GM08714 (cell line): ENCODE measurements around the gene DSP.
A peak's percentile ranks its signal among the peaks of the same experiment; 100 is the strongest.

Source experiments
- H3K4me3 ChIP-seq: fragments of 200-500 bp; sonication (Bioruptor generic); 2 replicates; pipeline ENCODE4 v1.5.1; 2014; ENCODE audit warnings: mild to moderate bottlenecking, low read length, inconsistent platforms
- ZNF274 ChIP-seq: IDR thresholded peaks from 2 replicates; pipeline ENCODE4 v1.6.1; 2012; ENCODE audit warnings: mild to moderate bottlenecking, low read depth, low read length

The DSP gene

DNA sequence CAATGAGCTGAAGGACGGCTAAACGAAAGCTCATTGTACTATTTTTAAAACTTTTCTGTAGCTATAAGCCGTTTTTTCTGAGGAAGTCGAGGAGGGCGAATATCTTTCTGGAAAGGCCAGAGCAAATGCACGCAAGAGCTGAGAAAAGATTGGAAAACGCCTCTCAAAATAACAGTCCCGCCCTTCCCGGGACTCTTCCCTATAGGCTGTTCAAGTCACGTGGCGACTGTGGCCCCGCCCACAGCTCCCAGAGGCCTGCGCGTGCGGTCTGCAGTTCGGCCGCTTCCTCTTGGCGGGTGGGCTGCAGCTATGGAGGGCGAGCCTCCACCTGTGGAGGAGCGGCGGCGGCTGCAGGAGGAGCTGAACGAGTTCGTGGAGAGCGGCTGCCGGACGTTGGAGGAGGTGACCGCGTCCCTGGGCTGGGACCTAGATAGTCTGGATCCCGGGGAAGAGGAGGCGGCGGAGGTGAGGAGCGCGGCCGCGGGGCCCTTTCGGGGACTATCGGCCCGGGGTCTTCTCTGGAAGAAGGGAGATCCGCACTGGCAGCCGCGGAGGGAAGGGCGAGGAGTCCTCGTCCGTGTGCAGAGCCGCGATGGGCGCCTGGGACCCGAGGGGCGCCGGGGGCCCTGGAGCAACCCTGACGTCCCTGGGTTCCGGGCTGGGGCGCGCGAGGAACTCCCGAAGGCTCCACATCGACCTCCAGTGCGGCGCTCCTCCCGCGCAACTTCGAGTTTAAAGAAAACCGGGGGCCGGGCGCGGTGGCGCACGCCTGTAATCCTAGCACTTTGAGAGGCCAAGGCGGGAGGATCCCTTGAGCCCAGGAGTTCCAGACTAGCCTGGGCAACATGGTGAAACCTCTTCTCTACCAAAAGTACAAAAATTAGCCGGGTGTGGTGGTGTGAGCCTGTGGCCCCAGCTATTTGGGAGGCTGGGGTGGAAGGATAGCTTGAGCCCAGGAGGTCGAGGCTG is 48.8 kb downstream of the DSP start, which contains the start of gene SNRNP48:
SNRNP48 (plus strand) TSS at position 250 of the 969 bp plus-strand sequence; CDS start at position 310, 60 bp downstream.
- H3K4me3 ChIP-seq = peak within 1 kb of the TSS; percentile 99
- no peak for TF ChIP-seq ZNF274

- H3K4me3 ChIP-seq = peak overlapping the region; percentile 99
- no peak for TF ChIP-seq ZNF274
Measured at GRCh38 chr6:7590918-7591302, 49.4 kb downstream of the DSP start.

DNA sequence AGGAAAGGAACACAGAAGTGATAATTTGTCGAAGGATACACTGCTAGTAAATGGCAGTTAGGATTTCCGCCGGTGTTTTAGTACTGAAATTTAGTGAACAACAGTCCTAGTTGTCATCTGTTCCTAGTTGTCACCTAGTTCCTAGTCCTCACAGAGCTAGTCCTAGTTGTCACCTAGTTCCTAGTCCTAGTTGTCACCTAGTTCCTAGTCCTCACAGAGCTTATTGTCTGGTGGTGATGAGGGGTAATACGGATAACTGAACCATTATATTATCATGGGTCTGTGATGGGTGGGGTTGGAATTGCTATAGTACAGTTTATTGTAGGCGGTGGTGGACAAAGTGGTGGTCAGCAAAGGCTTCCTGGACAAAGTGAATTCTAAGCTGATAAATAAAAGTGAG is 50.3 kb downstream of the DSP start:
- no peak for TF ChIP-seq ZNF274
- no peak overlapping the region for H3K4me3 ChIP-seq

DNA sequence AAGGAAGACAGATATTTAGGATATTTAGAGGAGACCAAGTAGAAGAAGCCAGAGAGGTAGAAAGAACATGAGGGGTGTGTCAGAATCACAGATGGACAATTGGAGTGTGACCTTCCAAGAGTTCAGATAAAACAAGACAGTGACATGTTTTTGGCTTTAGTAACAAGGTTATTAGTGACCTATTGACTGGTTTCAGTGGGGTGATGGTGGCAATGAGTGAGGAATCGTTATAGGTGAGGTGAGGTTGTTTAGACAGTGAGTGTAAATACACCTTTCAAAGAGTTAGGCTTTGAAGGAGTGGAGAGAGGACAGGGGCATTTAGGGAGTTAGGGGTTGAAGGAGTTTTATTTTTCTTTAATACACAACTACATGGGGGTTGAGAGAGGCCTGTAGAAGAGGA is 51.8 kb downstream of the DSP start:
- H3K4me3 ChIP-seq = no peak overlapping the region
- TF ChIP-seq ZNF274 = no peak

DNA sequence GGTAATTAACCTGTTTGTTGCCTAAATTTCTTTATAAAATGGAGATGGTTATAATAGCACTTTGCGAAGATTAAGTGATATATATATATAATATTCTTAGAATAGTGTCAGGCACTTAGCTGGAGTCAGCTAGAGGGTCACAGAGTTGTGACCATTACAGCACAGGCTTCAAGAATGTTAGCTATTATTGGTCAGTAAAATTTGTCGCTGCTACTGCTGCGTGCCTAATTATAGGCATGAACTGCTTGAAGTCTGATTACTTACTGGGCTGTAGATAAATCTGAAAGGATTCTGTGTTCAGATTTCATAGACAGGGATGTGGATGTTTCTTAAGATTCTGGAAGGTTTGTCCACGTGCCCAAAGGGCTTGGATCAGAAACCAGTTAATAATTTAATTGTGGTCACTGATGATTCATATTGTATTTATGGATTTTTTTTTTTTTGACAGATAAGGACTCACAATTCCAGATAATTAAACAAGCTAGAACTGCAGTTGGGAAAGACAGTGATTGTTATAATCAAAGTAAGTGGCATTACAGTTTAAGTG is 53.2 kb downstream of the DSP start:
- no peak for TF ChIP-seq ZNF274
- no peak overlapping the region for H3K4me3 ChIP-seq

DNA sequence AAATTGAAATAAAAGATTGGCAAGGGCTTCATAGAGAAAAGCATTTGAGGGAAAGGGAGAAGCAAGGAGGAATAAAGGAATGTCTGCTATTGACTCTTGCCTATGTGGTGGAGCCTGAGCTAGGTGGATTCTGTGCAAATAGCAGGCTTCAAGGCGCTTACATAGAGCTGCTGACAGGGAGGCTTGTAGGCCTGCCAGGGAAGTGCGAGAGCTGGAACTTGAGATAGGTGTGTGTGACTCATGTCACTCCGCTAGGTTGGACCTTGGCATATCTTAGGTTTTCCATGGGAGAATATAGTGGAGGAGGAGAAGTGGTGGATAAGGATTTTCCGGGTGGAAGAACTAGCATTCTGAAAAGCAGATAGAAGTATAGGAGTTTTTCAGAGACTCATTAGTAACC is 62.5 kb downstream of the DSP start:
- H3K4me3 ChIP-seq = no peak overlapping the region
- TF ChIP-seq ZNF274 = no peak

DNA sequence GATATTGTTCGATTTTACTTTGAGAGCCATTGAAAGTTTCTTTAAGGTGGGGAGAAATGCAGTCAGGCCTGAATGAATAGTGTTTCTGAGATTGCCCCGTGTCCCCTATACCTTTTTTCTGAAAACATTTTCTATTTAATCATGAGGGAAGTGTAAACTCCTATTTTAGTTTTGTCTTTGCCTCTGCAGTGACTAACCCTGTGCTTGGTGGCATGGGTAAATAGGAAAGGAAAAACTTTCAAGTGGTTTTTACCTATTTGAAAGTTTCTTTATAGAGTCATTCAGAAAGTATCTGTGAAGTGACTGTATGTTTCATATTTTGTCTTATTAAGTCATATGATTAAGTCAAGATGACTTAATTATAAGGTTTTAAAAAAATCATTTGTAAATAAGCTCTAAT is 63.0 kb downstream of the DSP start:
- H3K4me3 ChIP-seq = no peak overlapping the region
- TF ChIP-seq ZNF274 = no peak

GRCh38 chr6:7615611-7616383 is 74.3 kb downstream of the DSP start:
- H3K4me3 ChIP-seq = no peak overlapping the region
- no peak for TF ChIP-seq ZNF274

DNA sequence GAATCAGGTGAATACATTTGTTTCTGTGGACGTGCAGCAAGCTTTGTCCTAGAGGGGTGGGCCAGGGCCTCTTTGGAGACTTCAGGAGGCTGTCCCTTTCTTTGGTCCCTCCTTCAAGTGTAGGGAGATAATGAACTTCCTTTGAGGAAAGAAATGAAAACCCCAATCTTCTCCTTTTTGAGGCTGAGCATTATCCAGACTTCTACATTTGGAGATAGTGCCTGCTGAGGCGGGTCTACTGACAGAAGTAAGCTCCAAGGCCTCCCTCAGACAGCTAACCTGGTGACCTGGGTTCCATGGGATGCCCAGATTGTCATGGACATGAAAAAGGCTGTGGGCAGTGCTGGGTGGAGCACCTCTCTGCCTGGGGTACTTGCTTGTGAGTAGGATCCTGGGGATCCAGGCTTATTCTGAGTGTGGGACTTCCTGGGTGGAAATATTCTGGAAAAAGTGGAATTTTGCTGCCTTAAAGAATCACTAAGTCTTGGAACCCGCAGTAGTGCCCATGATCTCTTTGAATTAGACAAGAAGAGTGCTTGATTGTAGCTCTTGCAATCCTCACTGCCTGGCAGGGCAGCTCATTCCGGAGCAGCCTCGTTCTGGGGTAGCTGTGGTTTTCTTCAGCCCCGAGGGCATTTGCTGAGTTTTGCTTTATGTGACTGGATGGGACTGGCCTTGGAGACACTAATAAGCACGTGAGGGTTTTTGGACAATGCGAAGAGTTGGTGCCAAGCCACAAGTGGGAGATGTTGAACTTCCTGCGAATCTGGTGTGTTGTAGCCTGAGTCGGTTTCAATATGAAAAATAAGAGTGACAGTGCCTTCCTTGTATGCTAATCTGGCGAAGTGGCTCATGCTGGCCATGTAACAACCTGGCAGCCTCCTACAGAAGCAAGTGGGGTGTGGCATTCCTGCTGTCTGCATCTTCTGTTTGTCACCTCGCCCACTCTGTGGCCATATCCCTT is 76.6 kb downstream of the DSP start:
- no peak overlapping the region for H3K4me3 ChIP-seq
- no peak for TF ChIP-seq ZNF274

- no peak overlapping the region for H3K4me3 ChIP-seq
- TF ChIP-seq ZNF274 = no peak
Measured at GRCh38 chr6:7621761-7622160, 80.3 kb downstream of the DSP start.

GRCh38 chr6:7624796-7625710 is 83.6 kb downstream of the DSP start:
- no peak overlapping the region for H3K4me3 ChIP-seq
- TF ChIP-seq ZNF274 = no peak

DNA sequence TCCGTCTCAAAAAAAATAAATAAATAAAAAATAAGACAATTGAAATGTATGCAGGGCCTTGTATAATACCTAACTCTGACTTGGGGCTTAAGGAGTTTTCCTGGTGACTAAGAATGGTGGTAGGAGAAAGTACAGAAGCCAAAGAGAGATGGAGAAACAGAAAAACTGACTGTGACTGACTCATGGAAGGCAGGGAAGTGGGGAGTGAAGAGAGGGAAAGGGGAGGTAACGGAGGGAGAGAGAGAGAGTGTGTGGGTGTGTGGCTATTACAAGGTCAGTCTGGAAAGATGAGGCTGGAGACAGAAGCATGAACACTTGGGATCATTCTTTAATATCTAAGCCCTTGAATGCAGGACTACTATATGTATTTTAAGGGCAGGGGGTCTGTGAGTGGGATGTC is 87.0 kb downstream of the DSP start:
- TF ChIP-seq ZNF274 = no peak
- no peak overlapping the region for H3K4me3 ChIP-seq
